Activated naive CD8-positive, alpha-beta T cell treated with anti-CD3 and anti-CD28 coated beads, Interleukin-2, amount 50 U/mL, for 24 hours (primary cell): ENCODE measurements around the gene NT5C2.
A peak's percentile ranks its signal among the peaks of the same experiment; 100 is the strongest.
"Not testable (repeated sequence)": the region's sequence is repeated elsewhere in the genome, so short reads cannot be mapped to it uniquely, and the experiment has no call there.

ENCODE experiments used
- ATAC-seq: fragments of 150-1000 bp; cut with Tn5 transposase; one replicate; pipeline ENCODE4 v1.10.0; 2021
- DNase-seq: peaks from one replicate; pipeline ENCODE4 v3.0.0; 2021
- H3K27ac Mint-ChIP-seq: one replicate; pipeline ENCODE4 v1.8.0; 2021; ENCODE audit warnings: mild to moderate bottlenecking, mixed read lengths
- H3K27me3 Mint-ChIP-seq: one replicate; pipeline ENCODE4 v1.8.0; 2021; ENCODE audit warnings: mixed read lengths
- H3K36me3 Mint-ChIP-seq: one replicate; pipeline ENCODE4 v1.8.0; 2021; ENCODE audit warnings: low read depth, mixed read lengths
- H3K4me1 Mint-ChIP-seq: one replicate; pipeline ENCODE4 v1.8.0; 2021; ENCODE audit warnings: mixed read lengths
- H3K4me3 Mint-ChIP-seq: one replicate; pipeline ENCODE4 v1.8.0; 2021; ENCODE audit warnings: mild to moderate bottlenecking, moderate library complexity, mixed read lengths
- H3K9me3 Mint-ChIP-seq: one replicate; pipeline ENCODE4 v1.8.0; 2021; ENCODE audit warnings: mixed read lengths

NT5C2 gene

DNA sequence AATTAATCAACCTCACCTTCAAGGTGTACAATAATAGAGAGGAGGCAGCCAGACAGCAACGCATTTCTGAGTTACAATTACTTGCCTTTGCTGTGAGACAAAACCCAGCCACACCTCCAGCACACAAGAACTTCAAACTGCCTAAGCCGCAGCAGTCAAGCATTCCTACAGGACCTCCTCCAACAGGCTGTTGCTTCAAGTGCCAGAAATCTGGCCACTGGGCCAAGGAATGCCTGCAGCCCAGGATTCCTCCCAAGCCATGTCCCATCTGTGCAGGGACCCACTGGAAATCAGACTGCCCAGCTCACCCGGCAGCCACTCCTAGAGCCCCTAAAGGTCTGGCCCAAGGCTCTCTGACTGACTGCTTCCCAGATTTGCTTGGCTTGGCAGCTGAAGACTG, 14.6 kb upstream of the NT5C2 start:
- not testable (repeated sequence) for H3K27ac Mint-ChIP-seq, H3K4me3 Mint-ChIP-seq, ATAC-seq, H3K36me3 Mint-ChIP-seq, H3K27me3 Mint-ChIP-seq, DNase-seq, H3K9me3 Mint-ChIP-seq, H3K4me1 Mint-ChIP-seq

DNA sequence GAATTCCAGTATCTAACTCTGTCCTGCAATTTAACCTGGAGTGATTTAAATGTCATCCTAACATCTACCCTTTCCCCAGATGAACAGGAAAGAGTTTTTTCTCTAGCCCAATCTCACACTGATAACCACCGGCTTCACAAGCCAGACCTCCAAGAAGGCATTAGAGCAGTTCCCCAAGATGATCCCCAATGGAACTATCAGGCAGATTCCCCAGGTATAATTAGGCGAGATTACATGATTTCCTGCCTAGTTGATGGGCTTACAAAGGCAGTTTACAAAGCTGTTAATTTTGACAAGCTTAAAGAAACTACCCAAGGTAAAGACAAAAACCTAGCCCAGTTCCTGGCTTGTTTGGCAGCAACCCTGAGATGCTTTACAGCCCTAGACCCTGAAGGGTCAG, 14.1 kb upstream of the NT5C2 start:
- H3K4me3 Mint-ChIP-seq, result no peak overlapping the region
- H3K4me1 Mint-ChIP-seq, result no peaks in the 10 kb centered on the region
- DNase-seq (no peak), ATAC-seq (no peak)
- peaks cover 3% of the 10 kb centered on the region for H3K9me3 Mint-ChIP-seq
- no peak overlapping the region for H3K27ac Mint-ChIP-seq
- peaks cover 2% of the 10 kb centered on the region for H3K36me3 Mint-ChIP-seq
- peaks cover 3% of the 10 kb centered on the region for H3K27me3 Mint-ChIP-seq

GRCh38 chr10:103206715-103207114, 13.6 kb upstream of the NT5C2 start:
- not testable (repeated sequence) for H3K27ac Mint-ChIP-seq, H3K36me3 Mint-ChIP-seq, H3K27me3 Mint-ChIP-seq, DNase-seq, ATAC-seq, H3K9me3 Mint-ChIP-seq, H3K4me3 Mint-ChIP-seq, H3K4me1 Mint-ChIP-seq

DNA sequence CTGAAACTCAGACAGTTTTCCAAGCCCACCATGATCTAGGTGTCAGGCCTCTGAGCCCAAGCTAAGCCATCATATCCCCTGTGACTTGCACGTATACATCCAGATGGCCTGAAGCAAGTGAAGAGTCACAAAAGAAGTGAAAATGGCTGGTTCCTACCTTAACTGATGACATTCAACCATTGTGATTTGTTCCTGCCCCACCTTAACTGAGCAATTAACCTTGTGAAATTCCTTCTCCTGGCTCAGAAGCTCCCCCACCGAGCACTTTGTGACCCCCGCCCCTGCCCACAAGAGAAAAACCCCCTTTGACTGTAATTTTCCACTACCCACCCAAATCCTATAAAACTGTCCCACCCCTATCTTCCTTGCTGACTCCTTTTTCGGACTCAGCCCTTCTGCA, 12.3 kb upstream of the NT5C2 start:
- not testable (repeated sequence) for H3K4me3 Mint-ChIP-seq, H3K36me3 Mint-ChIP-seq, H3K4me1 Mint-ChIP-seq, DNase-seq, H3K27ac Mint-ChIP-seq, H3K9me3 Mint-ChIP-seq, H3K27me3 Mint-ChIP-seq, ATAC-seq

DNA sequence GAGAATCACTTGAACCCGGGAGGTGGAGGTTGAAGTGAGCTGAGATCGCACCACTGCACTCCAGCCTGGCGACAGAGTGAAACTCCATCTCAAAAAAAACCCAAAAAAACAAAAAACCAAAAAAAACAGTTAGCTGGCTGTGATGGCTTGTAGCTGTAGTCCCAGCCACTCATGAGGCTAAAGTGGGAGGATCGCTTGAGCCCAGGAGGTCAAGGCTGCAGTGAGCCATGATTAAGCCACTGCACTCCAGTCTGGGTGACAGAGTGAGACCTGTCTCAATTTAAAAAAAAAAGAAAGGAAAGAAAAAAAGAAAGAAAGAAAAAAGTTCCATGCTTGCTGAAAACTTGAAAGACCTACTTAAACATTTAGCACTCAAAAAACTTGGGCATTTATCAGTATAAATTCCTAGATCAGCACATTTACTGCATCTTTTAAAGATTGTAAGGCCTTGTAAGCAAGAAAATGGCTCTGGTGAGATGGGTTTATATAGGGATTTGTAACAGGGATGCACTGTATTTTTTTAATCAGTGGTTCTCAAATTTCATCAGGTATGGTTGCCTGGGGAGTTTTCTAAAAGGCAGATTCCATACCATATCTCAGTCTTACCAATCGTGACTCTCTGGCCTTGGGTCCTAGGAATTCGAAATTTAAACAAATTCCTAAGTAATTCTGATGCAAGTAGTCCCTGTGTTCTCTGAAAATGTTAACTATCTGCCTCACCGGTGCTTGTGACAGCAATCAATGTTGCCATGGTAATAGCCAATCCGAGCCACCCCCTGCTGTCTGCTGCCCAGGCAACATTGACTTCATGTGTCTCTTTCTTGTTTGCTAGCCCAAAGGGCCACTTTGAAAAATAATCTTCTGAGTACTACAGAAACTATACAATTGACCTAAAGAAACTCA, 11.5 kb upstream of the NT5C2 start:
- H3K27me3 Mint-ChIP-seq, result peaks cover 3% of the 10 kb centered on the region
- no peaks in the 10 kb centered on the region for H3K36me3 Mint-ChIP-seq
- DNase-seq (no peak), ATAC-seq (no peak)
- no peak overlapping the region for H3K27ac Mint-ChIP-seq
- no peaks in the 10 kb centered on the region for H3K9me3 Mint-ChIP-seq
- H3K4me1 Mint-ChIP-seq, result no peaks in the 10 kb centered on the region
- no peak overlapping the region for H3K4me3 Mint-ChIP-seq

DNA sequence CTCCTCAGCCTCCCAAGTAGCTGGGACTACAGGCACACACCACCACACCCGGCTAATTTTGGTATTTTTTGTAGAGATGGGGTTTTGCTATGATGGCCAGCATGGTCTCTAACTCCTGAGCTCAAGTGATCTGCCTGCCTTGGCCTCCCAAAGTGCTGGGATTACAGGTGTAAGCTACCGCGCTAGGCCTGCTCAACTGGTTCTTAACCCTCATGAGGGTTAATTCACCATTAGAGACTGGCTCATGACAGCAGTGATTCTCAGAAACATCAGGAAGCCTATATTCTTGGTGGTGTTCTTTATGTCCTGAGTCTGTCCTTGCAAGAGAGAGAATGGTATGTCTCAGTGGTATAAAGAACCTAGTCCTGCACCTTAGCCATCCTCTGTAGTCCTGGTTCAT, 10.4 kb upstream of the NT5C2 start:
- no peaks in the 10 kb centered on the region for H3K36me3 Mint-ChIP-seq
- ATAC-seq, result no peak
- H3K27ac Mint-ChIP-seq, result no peak overlapping the region
- no peaks in the 10 kb centered on the region for H3K4me1 Mint-ChIP-seq
- DNase-seq, result no peak
- H3K4me3 Mint-ChIP-seq, result no peak overlapping the region
- no peaks in the 10 kb centered on the region for H3K9me3 Mint-ChIP-seq
- H3K27me3 Mint-ChIP-seq, result peaks cover 3% of the 10 kb centered on the region

DNA sequence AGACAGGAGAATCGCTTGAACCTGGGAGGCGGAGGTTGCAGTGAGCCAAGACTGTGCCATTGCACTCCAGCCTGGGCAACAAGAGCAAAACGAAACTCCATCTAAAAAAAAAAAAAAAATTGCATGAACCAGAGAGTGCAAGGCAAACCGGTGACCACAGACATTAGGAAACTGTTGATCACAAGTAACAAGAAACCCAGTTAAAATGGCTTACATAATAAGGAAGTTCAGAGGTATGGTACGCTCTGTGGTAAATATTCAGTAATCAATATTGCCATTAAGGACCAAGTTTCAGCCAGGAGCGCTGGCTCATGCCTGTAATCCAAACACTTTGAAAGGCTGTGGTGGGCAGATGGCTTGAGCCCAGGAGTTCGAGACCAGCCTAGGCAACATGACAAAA, 9.2 kb upstream of the NT5C2 start:
- no peaks in the 10 kb centered on the region for H3K36me3 Mint-ChIP-seq
- no peak for DNase-seq
- no peaks in the 10 kb centered on the region for H3K9me3 Mint-ChIP-seq
- peaks cover 9% of the 10 kb centered on the region for H3K4me1 Mint-ChIP-seq
- H3K27me3 Mint-ChIP-seq, result peaks cover 3% of the 10 kb centered on the region
- no peak overlapping the region for H3K27ac Mint-ChIP-seq
- no peak overlapping the region for H3K4me3 Mint-ChIP-seq
- peak; percentile 20 for ATAC-seq

DNA sequence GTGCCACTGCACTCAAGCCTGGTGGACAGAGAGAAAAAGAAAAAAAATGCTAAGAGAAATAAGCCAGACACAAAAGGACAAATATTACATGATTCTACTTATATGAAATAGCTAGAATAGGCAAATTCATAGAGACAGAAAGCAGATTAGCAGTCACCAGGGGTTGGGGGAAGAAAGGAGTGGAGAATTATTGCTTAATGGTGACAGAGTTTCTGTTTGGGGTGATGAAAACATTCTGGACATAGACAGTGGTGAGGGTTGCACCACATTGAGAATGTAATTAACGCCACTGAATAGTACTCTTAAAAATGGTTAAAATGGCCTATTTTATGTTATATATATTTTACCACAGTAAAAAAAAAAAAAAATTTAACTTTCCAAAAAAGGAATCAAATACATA, 6.4 kb upstream of the NT5C2 start:
- no peak for ATAC-seq
- Mint-ChIP-seq H3K27me3 (no peaks in the 10 kb centered on the region), H3K4me3 (no peak overlapping the region), H3K36me3 (no peaks in the 10 kb centered on the region), H3K9me3 (no peaks in the 10 kb centered on the region), H3K27ac (no peak overlapping the region), H3K4me1 (peaks cover 20% of the 10 kb centered on the region)
- no peak for DNase-seq

- DNase-seq (no peak), ATAC-seq (no peak)
- H3K9me3 Mint-ChIP-seq, result no peaks in the 10 kb centered on the region
- no peaks in the 10 kb centered on the region for H3K27me3 Mint-ChIP-seq
- H3K4me3 Mint-ChIP-seq, result no peak overlapping the region
- H3K4me1 Mint-ChIP-seq, result peaks cover 24% of the 10 kb centered on the region
- no peak overlapping the region for H3K27ac Mint-ChIP-seq
- no peaks in the 10 kb centered on the region for H3K36me3 Mint-ChIP-seq
Measured at GRCh38 chr10:103198648-103199047, 5.6 kb upstream of the NT5C2 start.

DNA sequence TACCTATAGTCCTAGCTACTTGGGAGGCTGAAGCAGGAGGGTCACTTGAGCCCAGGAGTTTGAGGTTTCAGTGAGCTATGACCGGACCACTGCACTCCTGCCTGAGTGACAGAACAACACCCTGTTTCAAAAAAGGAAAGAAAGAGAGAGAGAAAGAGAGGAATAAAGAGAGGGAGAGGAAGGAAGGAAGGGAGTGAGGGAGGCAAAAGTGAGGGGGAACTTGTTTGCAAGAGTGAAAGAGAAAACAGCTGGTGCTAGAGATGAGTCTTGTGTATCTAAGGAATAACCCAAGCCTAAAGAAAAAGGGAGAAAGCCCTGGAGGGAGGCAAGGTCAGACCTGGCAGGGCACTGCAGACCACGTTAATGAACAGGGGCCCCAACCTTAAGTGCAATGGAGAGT, 4.8 kb upstream of the NT5C2 start:
- no peak for DNase-seq
- no peaks in the 10 kb centered on the region for H3K36me3 Mint-ChIP-seq
- H3K27ac Mint-ChIP-seq, result peak overlapping the region; percentile 41
- no peaks in the 10 kb centered on the region for H3K27me3 Mint-ChIP-seq
- H3K4me3 Mint-ChIP-seq, result no peak overlapping the region
- peaks cover 29% of the 10 kb centered on the region for H3K4me1 Mint-ChIP-seq
- no peak for ATAC-seq
- H3K9me3 Mint-ChIP-seq, result no peaks in the 10 kb centered on the region

DNA sequence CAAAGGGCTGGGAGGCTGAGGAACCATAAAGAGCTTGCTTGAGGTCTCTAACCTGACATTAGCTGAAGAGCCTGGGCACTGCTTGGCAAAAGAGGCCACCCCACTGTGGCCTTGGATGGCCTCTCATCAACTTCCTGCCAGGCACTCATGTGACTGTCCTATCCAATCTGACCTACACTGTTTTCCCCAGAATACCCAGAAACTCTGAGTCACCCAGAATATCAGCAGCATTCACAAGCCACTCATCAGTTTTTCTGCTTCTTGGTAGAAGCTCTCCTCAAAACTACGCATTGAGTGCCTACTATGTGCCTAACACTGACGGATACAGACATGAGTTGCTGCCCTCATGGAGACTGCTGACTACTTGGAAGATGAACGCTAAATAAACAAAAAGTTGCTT, 4.1 kb upstream of the NT5C2 start:
- peaks cover 30% of the 10 kb centered on the region for H3K4me1 Mint-ChIP-seq
- peaks cover under 1% of the 10 kb centered on the region for H3K36me3 Mint-ChIP-seq
- H3K27me3 Mint-ChIP-seq, result no peaks in the 10 kb centered on the region
- ATAC-seq (peak; percentile 80), DNase-seq (peak; percentile 31)
- H3K27ac Mint-ChIP-seq, result peak overlapping the region; percentile 45
- no peak overlapping the region for H3K4me3 Mint-ChIP-seq
- no peaks in the 10 kb centered on the region for H3K9me3 Mint-ChIP-seq

DNA sequence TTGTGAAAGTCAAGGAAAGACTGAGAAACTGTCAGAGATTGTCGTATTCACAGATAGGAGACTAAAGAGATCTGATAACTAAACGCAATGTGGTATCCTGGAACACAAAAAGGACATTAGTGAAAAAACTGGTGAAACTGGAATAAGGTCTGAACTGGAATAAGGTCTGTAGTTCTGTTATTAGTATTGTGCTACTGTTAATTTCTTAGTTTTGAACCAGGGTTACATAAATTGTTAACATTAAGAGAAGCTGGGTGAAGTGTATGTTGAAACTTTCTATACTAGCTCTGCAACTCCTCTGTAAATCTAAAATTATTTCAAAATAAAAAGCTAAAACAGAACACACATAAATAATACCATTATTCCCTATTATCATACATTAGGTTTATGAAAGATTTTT, 3.4 kb upstream of the NT5C2 start:
- H3K9me3 Mint-ChIP-seq, result no peaks in the 10 kb centered on the region
- H3K27ac Mint-ChIP-seq, result no peak overlapping the region
- no peak overlapping the region for H3K4me3 Mint-ChIP-seq
- DNase-seq (no peak), ATAC-seq (no peak)
- peaks cover 37% of the 10 kb centered on the region for H3K4me1 Mint-ChIP-seq
- peaks cover 6% of the 10 kb centered on the region for H3K36me3 Mint-ChIP-seq
- H3K27me3 Mint-ChIP-seq, result no peaks in the 10 kb centered on the region

DNA sequence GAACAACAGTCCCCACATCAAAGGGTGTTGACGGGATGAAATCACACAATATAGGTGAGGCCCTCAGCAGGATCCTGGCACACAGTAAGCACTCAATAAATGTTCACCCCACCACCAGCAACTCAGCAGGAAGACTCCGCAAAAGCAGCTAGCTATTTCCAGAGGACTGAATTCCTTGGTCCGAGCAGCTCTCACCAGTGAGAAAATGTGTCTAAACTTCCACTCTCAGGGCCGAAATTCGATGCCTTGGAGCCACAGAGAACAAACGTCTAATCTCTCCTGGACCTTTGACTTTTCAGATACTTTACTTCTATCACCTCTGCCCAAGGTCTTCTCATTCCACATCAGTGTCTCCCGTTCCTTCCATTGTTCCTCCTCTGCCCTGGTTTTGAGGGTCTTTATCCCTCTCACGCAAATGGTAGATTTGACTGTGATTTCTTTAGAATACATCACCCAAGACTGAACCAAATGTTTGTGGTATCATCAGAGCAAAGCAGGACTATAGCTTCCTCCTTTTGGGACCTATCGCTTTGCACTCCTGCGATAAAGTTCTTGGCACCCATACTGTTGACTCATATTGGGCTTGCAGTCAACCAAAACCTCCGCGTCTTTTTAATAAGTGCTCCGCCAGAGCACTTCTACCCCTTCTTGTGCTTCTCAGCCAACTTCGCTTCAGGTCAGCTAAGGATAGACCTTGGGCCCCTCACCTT, 903 bp upstream of the NT5C2 start:
- DNase-seq (no peak), ATAC-seq (no peak)
- H3K4me1 Mint-ChIP-seq, result peaks cover 51% of the 10 kb centered on the region
- peaks cover 8% of the 10 kb centered on the region for H3K36me3 Mint-ChIP-seq
- H3K27me3 Mint-ChIP-seq, result no peaks in the 10 kb centered on the region
- H3K27ac Mint-ChIP-seq, result peak overlapping the region; percentile 49
- peak overlapping the region; percentile 97 for H3K4me3 Mint-ChIP-seq
- H3K9me3 Mint-ChIP-seq, result no peaks in the 10 kb centered on the region

DNA sequence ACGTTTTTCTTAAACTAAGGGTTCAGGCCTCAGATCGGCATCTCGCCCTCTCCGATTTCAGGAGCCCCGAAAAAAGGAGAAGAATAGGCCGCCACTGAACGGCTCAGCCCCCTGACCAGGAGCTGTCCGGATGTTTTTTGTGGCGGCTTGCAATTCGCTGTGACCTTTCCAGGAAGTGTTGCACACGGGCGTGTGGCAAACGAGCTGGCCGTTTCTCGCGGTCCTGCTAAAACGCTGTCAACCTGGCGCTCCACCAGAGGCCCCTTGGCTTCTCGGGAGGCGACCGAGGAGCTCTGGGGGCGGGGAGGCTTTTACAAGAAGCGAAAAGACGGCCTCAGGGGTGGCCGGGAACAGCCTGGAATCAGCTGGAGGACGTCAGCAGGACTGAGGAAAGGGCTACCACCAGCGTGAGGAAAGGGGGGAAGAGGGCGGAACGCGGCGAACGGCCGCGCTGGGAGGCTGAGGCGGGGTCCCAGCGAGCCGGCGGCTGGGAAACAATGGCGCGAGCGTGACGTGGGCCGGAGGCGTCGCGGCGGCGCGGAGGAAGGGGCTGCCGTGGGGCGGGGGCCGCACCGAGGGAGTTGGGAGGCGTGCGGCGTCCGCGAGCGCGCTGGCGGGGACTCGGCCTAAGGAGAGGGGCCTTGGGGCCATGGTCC, 493 bp downstream of the NT5C2 start:
- Mint-ChIP-seq H3K27me3 (no peaks in the 10 kb centered on the region), H3K4me3 (peak overlapping the region; percentile 97), H3K36me3 (peaks cover 14% of the 10 kb centered on the region), H3K27ac (peak overlapping the region; percentile 97), H3K9me3 (no peaks in the 10 kb centered on the region), H3K4me1 (peaks cover 52% of the 10 kb centered on the region)
- peak; percentile 51 for ATAC-seq
- peak; percentile 69 for DNase-seq

DNA sequence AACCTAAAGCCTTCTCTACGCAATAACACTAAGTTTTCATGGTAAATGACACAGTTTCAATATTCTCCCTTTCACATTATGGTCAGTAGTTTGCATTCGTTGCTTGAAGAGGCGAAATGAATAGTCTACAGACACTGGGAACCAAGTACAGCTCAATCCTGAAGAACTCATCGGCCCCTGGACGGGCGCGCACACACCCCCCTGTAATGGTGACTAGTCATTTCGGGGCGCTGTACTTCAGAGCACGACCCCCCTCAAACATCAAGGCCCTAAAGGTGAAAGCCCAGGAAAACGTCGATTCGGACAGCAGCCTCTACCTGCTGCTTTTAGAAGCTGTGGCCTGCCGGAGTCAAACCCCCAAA, 1.0 kb downstream of the NT5C2 start:
- H3K9me3 Mint-ChIP-seq, result no peaks in the 10 kb centered on the region
- H3K27me3 Mint-ChIP-seq, result no peaks in the 10 kb centered on the region
- peaks cover 14% of the 10 kb centered on the region for H3K36me3 Mint-ChIP-seq
- H3K4me3 Mint-ChIP-seq, result peak overlapping the region; percentile 97
- ATAC-seq (no peak), DNase-seq (no peak)
- peak overlapping the region; percentile 97 for H3K27ac Mint-ChIP-seq
- H3K4me1 Mint-ChIP-seq, result peaks cover 47% of the 10 kb centered on the region
